Thyroid gland (tissue), 4 donors: ENCODE measurements around the gene MAP3K5. TPM values are rescaled to one million over a fixed set of nuclear protein-coding genes. Genes with fewer than 3 reads are reported as not detected.

Experiments
- DNase-seq, 2 donors: peaks; one replicate each; pipeline ENCODE4 v3.0.0-alpha.2; 2019
- H3K27ac ChIP-seq, 3 donors: fragments of 200-600 bp; sonication (generic); 1 replicate in 2 of 3; 2 replicates in 1 of 3; pipeline ENCODE4 v1.5.1; 2016 to 2019; ENCODE audit warnings: mild to moderate bottlenecking in 1 of 3, moderate library complexity in 1 of 3
- H3K27me3 ChIP-seq: fragments of 200-600 bp; sonication (generic); one replicate; pipeline ENCODE4 v1.5.1; 2019
- H3K36me3 ChIP-seq, 2 donors: fragments of 200-600 bp; sonication (generic); one replicate each; pipeline ENCODE4 v1.5.1; 2016 to 2019
- H3K4me1 ChIP-seq, 2 donors: fragments of 200-600 bp; sonication (generic); one replicate each; pipeline ENCODE4 v1.5.1; 2017 to 2019
- H3K4me3 ChIP-seq, 3 donors: fragments of 200-600 bp; sonication (generic); replicated peaks in 1 of 3; 1 replicate in 2 of 3; 2 replicates in 1 of 3; pipeline ENCODE4 v1.5.1; 2016; ENCODE audit warnings: mild to moderate bottlenecking in 1 of 3
- H3K9me3 ChIP-seq: fragments of 200-600 bp; sonication (generic); one replicate; pipeline ENCODE4 v1.5.1; 2017
- CTCF ChIP-seq, 6 experiments: fragments of 200-600 bp in 3 of 6; fragments of 450-650 bp in 3 of 6; sonication (generic) in 3 of 6; IDR thresholded peaks; one replicate each; pipeline ENCODE4 v1.5.1; 2016 to 2019; ENCODE audit warnings: antibody characterized with exemption in 6 of 6, mild to moderate bottlenecking in 2 of 6, inconsistent platforms in 1 of 6, moderate library complexity in 1 of 6
- POLR2A ChIP-seq, 2 donors: fragments of 450-650 bp; IDR thresholded peaks; one replicate each; pipeline ENCODE4 v1.6.1; 2017; ENCODE audit warnings: antibody characterized with exemption in 2 of 2, mild to moderate bottlenecking in 2 of 2, moderate library complexity in 1 of 2
- WGBS, 2 donors: methylation state at CpG; one replicate each; pipeline ENCODE4 v1.1.5; 2017; 5-methylcytosine and 5-hydroxymethylcytosine counted together
- intact Hi-C: fragments of 100-400 bp; cut with DNase I; formaldehyde crosslinking; loops from one replicate; pipeline ENCODE4 v1.15.1; 2023
- total RNA-seq, 4 donors: library from RNA; depleted of rRNA; stranded (reverse); fragments of >200 nt; gene quantifications; one replicate each; pipeline ENCODE4 v1.2.3, GENCODE V29; 2016

The MAP3K5 gene
- total RNA-seq, 4 donors from 2014 or later, result 28.1 to 68.0 (median 46.5) TPM

- intact Hi-C loops, result no loop called here
- WGBS, 2 donors, result 94 to 100% methylated on average over 1 of the region's 1 CpG
- H3K27me3 ChIP-seq, result no peaks in the 10 kb centered on the region
- no peak for TF ChIP-seq POLR2A (IDR thresholded peaks at IDR 0.05)
- no peak for TF ChIP-seq CTCF (IDR thresholded peaks at IDR 0.05)
- no peak for DNase-seq
- H3K9me3 ChIP-seq, result no peaks in the 10 kb centered on the region
- no peaks in the 10 kb centered on the region for H3K36me3 ChIP-seq
- H3K4me3 ChIP-seq, result no peak overlapping the region
- H3K4me1 ChIP-seq, result peaks cover 0 to 5% of the 10 kb centered on the region in 2 donors
- no peak overlapping the region for H3K27ac ChIP-seq
Observed at GRCh38 chr6:136798044-136798443, 5.8 kb upstream of the MAP3K5 start.

DNA sequence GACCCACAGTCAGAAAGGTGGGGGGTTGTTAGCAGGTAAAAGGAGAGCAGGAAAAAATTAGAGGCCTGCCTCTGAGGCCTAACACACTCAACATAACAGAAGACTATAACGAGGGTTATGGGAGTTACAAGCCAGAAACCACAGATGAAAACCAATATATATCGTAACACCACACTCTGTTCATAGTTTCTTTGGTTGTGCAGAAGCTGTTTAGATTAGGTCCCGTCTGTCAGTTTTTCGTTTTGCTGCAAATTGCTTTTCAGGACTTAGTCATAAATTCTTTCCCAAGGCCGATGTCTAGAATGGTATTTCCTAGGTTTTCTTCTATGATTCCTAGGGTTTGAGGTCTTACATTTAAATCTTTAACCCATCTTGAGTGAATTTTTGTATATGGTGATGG is 3.7 kb upstream of the MAP3K5 start:
- H3K27ac ChIP-seq, result no peak overlapping the region
- no peak for DNase-seq
- no peaks in the 10 kb centered on the region for H3K27me3 ChIP-seq
- peaks cover 0 to 5% of the 10 kb centered on the region in 2 donors for H3K4me1 ChIP-seq
- no peaks in the 10 kb centered on the region for H3K36me3 ChIP-seq
- 94 to 97% methylated on average over 5 of the region's 5 CpGs for WGBS, 2 donors
- no peaks in the 10 kb centered on the region for H3K9me3 ChIP-seq
- no peak for TF ChIP-seq CTCF (IDR thresholded peaks at IDR 0.05)
- TF ChIP-seq POLR2A (IDR thresholded peaks at IDR 0.05), result no peak
- no peak overlapping the region for H3K4me3 ChIP-seq
- intact Hi-C loops, result no loop called here

GRCh38 chr6:136795386-136795785 is 3.1 kb upstream of the MAP3K5 start:
- Histone ChIP-seq H3K27me3 (no peaks in the 10 kb centered on the region), H3K9me3 (no peaks in the 10 kb centered on the region), H3K4me3 (no peak overlapping the region), H3K36me3 (no peaks in the 10 kb centered on the region), H3K4me1 (peaks cover 0 to 5% of the 10 kb centered on the region in 2 donors), H3K27ac (no peak overlapping the region)
- 68 to 69% methylated on average over 2 of the region's 2 CpGs for WGBS, 2 donors
- intact Hi-C loops, result no loop called here
- DNase-seq, result no peak
- no peak for TF ChIP-seq CTCF (IDR thresholded peaks at IDR 0.05)
- TF ChIP-seq POLR2A (IDR thresholded peaks at IDR 0.05), result no peak

DNA sequence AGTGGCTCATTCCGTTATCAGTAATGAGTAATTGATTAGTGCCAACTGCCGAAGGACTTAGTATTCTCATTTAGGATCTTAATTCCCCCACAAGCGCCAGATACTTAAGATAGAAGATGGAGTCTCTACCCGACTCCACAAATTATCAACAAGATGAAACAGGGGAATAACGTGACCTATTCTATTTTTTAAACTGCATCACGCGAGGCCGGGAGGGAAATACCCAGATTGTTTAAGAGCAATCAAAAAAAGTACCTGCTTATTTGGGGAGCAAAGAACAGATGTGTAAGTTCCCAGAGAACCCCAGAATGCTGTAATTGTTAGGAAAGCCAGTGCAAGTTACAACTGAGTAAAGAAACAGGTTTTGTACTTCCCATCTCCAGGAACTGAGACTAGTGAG is 1.1 kb upstream of the MAP3K5 start:
- WGBS, 2 donors, result 52 to 56% methylated on average over 8 of the region's 8 CpGs
- intact Hi-C loops, result loop anchor here (2.0 to 5.0 kb wide), 2 partner anchors 149 to 211 kb away; no protein-coding TSS in a partner anchor
- peak overlapping the region in 1 of 3 donors; percentile 83 for H3K4me3 ChIP-seq

GRCh38 chr6:136792095-136792409 is 225 bp downstream of the MAP3K5 start:
- no peak for DNase-seq
- H3K4me3 ChIP-seq, result peak overlapping the region; percentile 80 to 93 (median 83)
- peak overlapping the region; percentile 97 to 100 (median 98) for H3K27ac ChIP-seq
- H3K27me3 ChIP-seq, result no peaks in the 10 kb centered on the region
- H3K9me3 ChIP-seq, result no peaks in the 10 kb centered on the region
- TF ChIP-seq CTCF (IDR thresholded peaks at IDR 0.05) (no peak), POLR2A (IDR thresholded peaks at IDR 0.05) (peak in 1 of 2 donors; percentile 88)
- intact Hi-C loops, result loop anchor here (2.0 to 5.0 kb wide), 2 partner anchors 147 to 210 kb away; no protein-coding TSS in a partner anchor
- H3K4me1 ChIP-seq, result peaks cover 24 to 35% of the 10 kb centered on the region in 2 donors
- H3K36me3 ChIP-seq, result no peaks in the 10 kb centered on the region
- 0% methylated on average over 3 of the region's 46 CpGs; no CpG with 5 or more reads in 1 of the 2 donors for WGBS, 2 donors

More for the DNA sequence above, 1.1 kb upstream of the MAP3K5 start:
- Histone ChIP-seq H3K4me1 (peaks cover 13 to 21% of the 10 kb centered on the region in 2 donors), H3K36me3 (no peaks in the 10 kb centered on the region), H3K27me3 (no peaks in the 10 kb centered on the region), H3K27ac (peak overlapping the region; percentile 97 to 100 (median 98)), H3K9me3 (no peaks in the 10 kb centered on the region)
- no peak for DNase-seq
- TF ChIP-seq POLR2A (IDR thresholded peaks at IDR 0.05) (no peak), CTCF (IDR thresholded peaks at IDR 0.05) (no peak)
